Central memory CD8-positive, alpha-beta T cell (primary cell): ENCODE measurements around the gene SH3BP5.

Source experiments
- ATAC-seq: fragments of 150-1000 bp; cut with Tn5 transposase; replicated peaks from 2 replicates; pipeline ENCODE4 v1.10.0; 2022; ENCODE audit warnings: mild to moderate bottlenecking, moderate FRiP score, moderate number of reproducible peaks; ENCODE audit not compliant: poor library complexity, severe bottlenecking; ENCODE audit errors: extremely low read depth
- DNase-seq, 2 donors: peaks; one replicate each; pipeline ENCODE4 v3.0.0; 2021; ENCODE audit warnings: low spot score in 2 of 2
- H3K27ac Mint-ChIP-seq: one replicate; pipeline ENCODE4 v1.8.0; 2022; ENCODE audit warnings: low read depth, mild to moderate bottlenecking, moderate library complexity, mixed read lengths
- H3K27me3 Mint-ChIP-seq: one replicate; pipeline ENCODE4 v1.8.0; 2022; ENCODE audit warnings: mixed read lengths
- H3K36me3 Mint-ChIP-seq: one replicate; pipeline ENCODE4 v1.8.0; 2022; ENCODE audit warnings: mild to moderate bottlenecking, moderate library complexity, mixed read lengths; ENCODE audit not compliant: insufficient read depth
- H3K4me1 Mint-ChIP-seq: one replicate; pipeline ENCODE4 v1.8.0; 2022; ENCODE audit warnings: mixed read lengths
- H3K4me3 Mint-ChIP-seq: one replicate; pipeline ENCODE4 v1.8.0; 2022; ENCODE audit warnings: mild to moderate bottlenecking, moderate library complexity, mixed read lengths
- H3K9me3 Mint-ChIP-seq: one replicate; pipeline ENCODE4 v1.8.0; 2022; ENCODE audit warnings: mixed read lengths

SH3BP5 gene

DNA sequence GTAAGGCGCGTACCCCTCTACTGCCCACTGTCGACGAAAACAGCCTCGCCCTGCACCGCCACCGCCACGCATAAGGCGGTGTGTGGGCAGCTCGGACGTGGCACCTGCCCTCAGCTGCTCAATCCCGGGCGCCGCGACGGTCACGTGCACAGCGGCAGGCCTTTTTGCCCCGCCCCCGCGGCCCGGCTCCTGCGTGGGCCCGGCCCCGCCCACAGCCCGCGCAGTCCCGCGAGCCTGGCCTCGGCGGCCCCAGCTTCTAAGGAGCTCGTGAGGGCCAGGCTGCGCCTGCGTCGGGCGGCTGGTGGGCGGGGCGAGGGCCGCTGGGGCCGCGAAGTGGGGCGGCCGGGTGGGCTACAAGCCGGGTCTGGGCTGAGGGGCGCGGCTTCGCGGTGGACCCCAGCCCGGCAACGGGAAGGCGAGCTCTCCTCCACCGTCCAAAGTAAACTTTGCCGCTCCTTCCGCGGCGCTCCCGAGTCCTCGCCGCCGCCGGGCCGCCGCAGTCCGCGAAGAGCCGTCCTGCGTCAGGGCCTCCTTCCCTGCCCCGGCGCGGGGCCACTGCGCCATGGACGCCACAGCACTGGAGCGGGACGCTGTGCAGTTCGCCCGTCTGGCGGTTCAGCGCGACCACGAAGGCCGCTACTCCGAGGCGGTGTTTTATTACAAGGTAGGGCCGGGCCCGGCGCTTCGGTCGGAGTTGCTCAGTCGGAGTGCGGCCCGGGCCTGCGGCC is 126.3 kb downstream of the SH3BP5 start, which contains the start of gene CAPN7:
TSS of gene CAPN7 (plus strand) at position 313 of the 728 bp plus-strand sequence. CDS start at position 563, 250 bp downstream.
- peak; percentile 90 for DNase-seq
- Mint-ChIP-seq H3K9me3 (no peaks in the 10 kb centered on the region), H3K4me3 (peak within 1 kb of the TSS; percentile 87), H3K27ac (peak within 1 kb of the TSS; percentile 90), H3K36me3 (peaks cover 8% of the 10 kb centered on the region), H3K4me1 (peaks cover 39% of the 10 kb centered on the region), H3K27me3 (no peaks in the 10 kb centered on the region)
- ATAC-seq, result peak; percentile 90

GRCh38 chr3:15205482-15205933 is 126.9 kb downstream of the SH3BP5 start:
- ATAC-seq (no peak), DNase-seq (no peak)
- peaks cover 5% of the 10 kb centered on the region for H3K36me3 Mint-ChIP-seq
- peak overlapping the region; percentile 87 for H3K4me3 Mint-ChIP-seq
- H3K9me3 Mint-ChIP-seq, result no peaks in the 10 kb centered on the region
- H3K27ac Mint-ChIP-seq, result peak overlapping the region; percentile 90
- no peaks in the 10 kb centered on the region for H3K27me3 Mint-ChIP-seq
- peaks cover 39% of the 10 kb centered on the region for H3K4me1 Mint-ChIP-seq
